ENCODE data around the gene USF2. TPM values are rescaled to one million over a fixed set of nuclear protein-coding genes. Genes with fewer than 3 reads are reported as not detected.

USF2 gene
- total RNA-seq, 2 donors from 2014 or later: 86.5 to 108 TPM

GRCh38 chr19:35299523-35300338 is 31.0 kb downstream of the USF2 start:
- no peak for TF ChIP-seq CTCF (IDR thresholded peaks at IDR 0.05)
- Histone ChIP-seq H3K9me3 (no peaks in the 10 kb centered on the region), H3K36me3 (no peaks in the 10 kb centered on the region), H3K9ac (ENCODE audit: low read depth in 2 of 2, low read length in 2 of 2) (no peak overlapping the region), H3K27ac (no peak overlapping the region), H3K4me1 (no peaks in the 10 kb centered on the region), H3K4me3 (no peak overlapping the region), H3K27me3 (no peaks in the 10 kb centered on the region)
- no peak for DNase-seq
- intact Hi-C loops (cut with DNase I): no loop called here

- H3K27me3 ChIP-seq: no peaks in the 10 kb centered on the region
- intact Hi-C loops (cut with DNase I): no loop called here
- no peak for DNase-seq
Measured at GRCh38 chr19:35300339-35300649, 31.5 kb downstream of the USF2 start.

GRCh38 chr19:35301961-35302360 is 33.2 kb downstream of the USF2 start:
- TF ChIP-seq CTCF (IDR thresholded peaks at IDR 0.05): no peak
- intact Hi-C loops (cut with DNase I): no loop called here
- no peaks in the 10 kb centered on the region for H3K27me3 ChIP-seq
- no peaks in the 10 kb centered on the region for H3K9me3 ChIP-seq
- no peak for DNase-seq
- H3K4me1 ChIP-seq: no peaks in the 10 kb centered on the region
- no peak overlapping the region for H3K4me3 ChIP-seq
- no peaks in the 10 kb centered on the region for H3K36me3 ChIP-seq
- no peak overlapping the region for H3K9ac ChIP-seq (ENCODE audit: low read depth in 2 of 2, low read length in 2 of 2)
- H3K27ac ChIP-seq: no peak overlapping the region

More at GRCh38 chr19:35300339-35300649, 31.5 kb downstream of the USF2 start:
- H3K27ac ChIP-seq: no peak overlapping the region
- H3K36me3 ChIP-seq: no peaks in the 10 kb centered on the region
- no peaks in the 10 kb centered on the region for H3K9me3 ChIP-seq
- no peak overlapping the region for H3K9ac ChIP-seq (ENCODE audit: low read depth in 2 of 2, low read length in 2 of 2)
- no peak for TF ChIP-seq CTCF (IDR thresholded peaks at IDR 0.05)
- H3K4me3 ChIP-seq: no peak overlapping the region
- no peaks in the 10 kb centered on the region for H3K4me1 ChIP-seq

GRCh38 chr19:35302446-35302845 is 33.7 kb downstream of the USF2 start:
- Histone ChIP-seq H3K9ac (ENCODE audit: low read depth in 2 of 2, low read length in 2 of 2) (no peak overlapping the region), H3K9me3 (no peaks in the 10 kb centered on the region), H3K27me3 (no peaks in the 10 kb centered on the region), H3K4me1 (no peaks in the 10 kb centered on the region), H3K27ac (no peak overlapping the region), H3K36me3 (no peaks in the 10 kb centered on the region), H3K4me3 (no peak overlapping the region)
- TF ChIP-seq CTCF (IDR thresholded peaks at IDR 0.05): no peak
- intact Hi-C loops (cut with DNase I): no loop called here
- DNase-seq: no peak

GRCh38 chr19:35303357-35303915 is 34.7 kb downstream of the USF2 start:
- Histone ChIP-seq H3K27ac (no peak overlapping the region), H3K4me3 (no peak overlapping the region), H3K36me3 (no peaks in the 10 kb centered on the region), H3K4me1 (no peaks in the 10 kb centered on the region), H3K9me3 (no peaks in the 10 kb centered on the region), H3K27me3 (no peaks in the 10 kb centered on the region), H3K9ac (ENCODE audit: low read depth in 2 of 2, low read length in 2 of 2) (no peak overlapping the region)
- no peak for TF ChIP-seq CTCF (IDR thresholded peaks at IDR 0.05)
- intact Hi-C loops (cut with DNase I): no loop called here
- DNase-seq: no peak

All from colonic mucosa (tissue), 4 donors.